ENCODE measurements around the gene FRY. TPM values are rescaled to one million over a fixed set of nuclear protein-coding genes. Genes with fewer than 3 reads are reported as not detected.
A peak's percentile ranks its signal among the peaks of the same experiment; 100 is the strongest.

FRY gene
- total and polyA plus RNA-seq, 2 of the 13 experiments (the other 11 are each of a cell fraction or from before 2014, with no cell fraction given): 8.2 to 13.1 TPM

DNA sequence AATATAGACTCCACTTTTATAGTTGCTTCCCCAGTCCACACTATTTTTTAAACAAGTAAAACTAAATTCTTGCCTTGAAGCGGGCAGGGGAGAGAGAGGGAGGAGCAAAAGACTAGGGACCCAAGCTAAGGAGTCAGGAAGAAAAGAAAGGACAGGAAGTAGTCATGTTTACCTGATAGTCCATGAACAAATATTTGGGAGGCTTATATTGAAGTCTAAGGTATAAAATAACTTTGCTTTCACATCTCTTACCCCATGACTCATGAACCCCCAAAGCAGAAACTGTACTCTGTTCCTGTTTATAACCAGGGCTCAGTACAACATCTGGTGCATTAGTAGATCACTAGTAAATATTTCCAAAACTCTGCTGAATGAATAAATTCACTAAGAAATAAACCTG lies 216.3 kb downstream of the FRY start (continued):
- no peak for TF ChIP-seq TIGD3 (CRISPR knock-in tag; IDR thresholded peaks at IDR 0.05; ENCODE audit: borderline replicate concordance)
- TF ChIP-seq, protein P1, sequence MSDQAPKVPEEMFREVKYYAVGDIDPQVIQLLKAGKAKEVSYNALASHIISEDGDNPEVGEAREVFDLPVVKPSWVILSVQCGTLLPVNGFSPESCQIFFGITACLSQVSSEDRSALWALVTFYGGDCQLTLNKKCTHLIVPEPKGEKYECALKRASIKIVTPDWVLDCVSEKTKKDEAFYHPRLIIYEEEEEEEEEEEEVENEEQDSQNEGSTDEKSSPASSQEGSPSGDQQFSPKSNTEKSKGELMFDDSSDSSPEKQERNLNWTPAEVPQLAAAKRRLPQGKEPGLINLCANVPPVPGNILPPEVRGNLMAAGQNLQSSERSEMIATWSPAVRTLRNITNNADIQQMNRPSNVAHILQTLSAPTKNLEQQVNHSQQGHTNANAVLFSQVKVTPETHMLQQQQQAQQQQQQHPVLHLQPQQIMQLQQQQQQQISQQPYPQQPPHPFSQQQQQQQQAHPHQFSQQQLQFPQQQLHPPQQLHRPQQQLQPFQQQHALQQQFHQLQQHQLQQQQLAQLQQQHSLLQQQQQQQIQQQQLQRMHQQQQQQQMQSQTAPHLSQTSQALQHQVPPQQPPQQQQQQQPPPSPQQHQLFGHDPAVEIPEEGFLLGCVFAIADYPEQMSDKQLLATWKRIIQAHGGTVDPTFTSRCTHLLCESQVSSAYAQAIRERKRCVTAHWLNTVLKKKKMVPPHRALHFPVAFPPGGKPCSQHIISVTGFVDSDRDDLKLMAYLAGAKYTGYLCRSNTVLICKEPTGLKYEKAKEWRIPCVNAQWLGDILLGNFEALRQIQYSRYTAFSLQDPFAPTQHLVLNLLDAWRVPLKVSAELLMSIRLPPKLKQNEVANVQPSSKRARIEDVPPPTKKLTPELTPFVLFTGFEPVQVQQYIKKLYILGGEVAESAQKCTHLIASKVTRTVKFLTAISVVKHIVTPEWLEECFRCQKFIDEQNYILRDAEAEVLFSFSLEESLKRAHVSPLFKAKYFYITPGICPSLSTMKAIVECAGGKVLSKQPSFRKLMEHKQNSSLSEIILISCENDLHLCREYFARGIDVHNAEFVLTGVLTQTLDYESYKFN (CRISPR knock-in tag; conservative IDR thresholded peaks at IDR 0.05): peak; percentile 29; the same call in 1 of the 2 replicates
- peak; percentile 25; the same call in 1 of the 2 replicates for TF ChIP-seq TFE3 (CRISPR knock-in tag; IDR thresholded peaks at IDR 0.05)
- peak; percentile 34; the same call in 1 of the 2 replicates for TF ChIP-seq CREM (IDR thresholded peaks at IDR 0.05)
- TF ChIP-seq CREM (CRISPR knock-in tag; IDR thresholded peaks at IDR 0.05): no peak
- TF ChIP-seq NCOR1 (IDR thresholded peaks at IDR 0.05; ENCODE audit: borderline replicate concordance, low read length): no peak
- TF ChIP-seq MYNN (CRISPR knock-in tag; IDR thresholded peaks at IDR 0.05; ENCODE audit: low read depth): no peak
- TF ChIP-seq, protein P2, sequence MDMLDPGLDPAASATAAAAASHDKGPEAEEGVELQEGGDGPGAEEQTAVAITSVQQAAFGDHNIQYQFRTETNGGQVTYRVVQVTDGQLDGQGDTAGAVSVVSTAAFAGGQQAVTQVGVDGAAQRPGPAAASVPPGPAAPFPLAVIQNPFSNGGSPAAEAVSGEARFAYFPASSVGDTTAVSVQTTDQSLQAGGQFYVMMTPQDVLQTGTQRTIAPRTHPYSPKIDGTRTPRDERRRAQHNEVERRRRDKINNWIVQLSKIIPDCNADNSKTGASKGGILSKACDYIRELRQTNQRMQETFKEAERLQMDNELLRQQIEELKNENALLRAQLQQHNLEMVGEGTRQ (IDR thresholded peaks at IDR 0.05; ENCODE audit: low read depth, low read length): no peak
- TF ChIP-seq, protein P2 (CRISPR knock-in tag; IDR thresholded peaks at IDR 0.05; ENCODE audit: borderline replicate concordance): no peak
- peak; percentile 31; the same call in 1 of the 2 replicates for TF ChIP-seq SAP130 (CRISPR knock-in tag; IDR thresholded peaks at IDR 0.05; ENCODE audit: low read depth)
- no peak for TF ChIP-seq ZNF790 (CRISPR knock-in tag; IDR thresholded peaks at IDR 0.05; ENCODE audit: borderline replicate concordance)
- TF ChIP-seq ETV5 (CRISPR knock-in tag; IDR thresholded peaks at IDR 0.05; ENCODE audit: borderline replicate concordance): peak; percentile 53; the same call in 1 of the 2 replicates
- peak; percentile 23; the same call in 1 of the 2 replicates for TF ChIP-seq NCOA2 (CRISPR knock-in tag; IDR thresholded peaks at IDR 0.05)
- TF ChIP-seq FOXA3 (CRISPR knock-in tag; IDR thresholded peaks at IDR 0.05): peak; percentile 44; the same call in 1 of the 2 replicates
- no peak for TF ChIP-seq ZFP90 (CRISPR knock-in tag; IDR thresholded peaks at IDR 0.05; ENCODE audit: borderline replicate concordance)
- no peak for TF ChIP-seq PHB2 (IDR thresholded peaks at IDR 0.05; ENCODE audit: partially characterized antibody)

Data from HepG2 (cell line).